Suprapubic skin (tissue), 3 donors: ENCODE measurements around the gene FHOD3.

Source experiments
- POLR2A ChIP-seq, 2 donors: fragments of 450-650 bp; IDR thresholded peaks; one replicate each; pipeline ENCODE4 v1.6.1; 2017; ENCODE audit warnings: antibody characterized with exemption in 2 of 2, mild to moderate bottlenecking in 2 of 2, moderate library complexity in 2 of 2
- TF ChIP-seq, protein P1 (sequence below), 2 donors: fragments of 200-600 bp in 1 of 2; fragments of 450-650 bp in 1 of 2; sonication (generic) in 1 of 2; IDR thresholded peaks; one replicate each; pipeline ENCODE4 v1.5.1; 2016 to 2019; ENCODE audit warnings: antibody characterized with exemption in 2 of 2, mild to moderate bottlenecking in 1 of 2, moderate library complexity in 1 of 2

DNA sequence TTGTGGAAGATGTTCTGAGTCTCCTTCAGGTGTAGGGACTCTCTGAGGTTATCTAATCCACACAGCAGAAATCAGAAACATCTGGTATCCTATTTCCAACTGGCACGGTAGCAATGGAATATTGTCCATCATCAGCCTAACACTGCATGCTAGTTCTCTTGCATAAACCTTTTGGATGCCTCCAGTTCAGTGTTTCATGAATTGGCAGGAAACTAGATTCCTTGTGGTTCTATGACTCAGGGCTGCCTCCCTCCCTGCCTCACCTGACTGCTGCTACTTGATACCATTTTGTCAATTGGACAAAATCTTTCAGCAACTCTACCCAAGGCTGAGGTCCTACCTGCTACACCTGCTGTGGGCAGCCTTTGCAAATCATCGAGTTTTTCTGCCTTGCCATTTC lies 400.4 kb downstream of the FHOD3 start:
- TF ChIP-seq, protein P1, sequence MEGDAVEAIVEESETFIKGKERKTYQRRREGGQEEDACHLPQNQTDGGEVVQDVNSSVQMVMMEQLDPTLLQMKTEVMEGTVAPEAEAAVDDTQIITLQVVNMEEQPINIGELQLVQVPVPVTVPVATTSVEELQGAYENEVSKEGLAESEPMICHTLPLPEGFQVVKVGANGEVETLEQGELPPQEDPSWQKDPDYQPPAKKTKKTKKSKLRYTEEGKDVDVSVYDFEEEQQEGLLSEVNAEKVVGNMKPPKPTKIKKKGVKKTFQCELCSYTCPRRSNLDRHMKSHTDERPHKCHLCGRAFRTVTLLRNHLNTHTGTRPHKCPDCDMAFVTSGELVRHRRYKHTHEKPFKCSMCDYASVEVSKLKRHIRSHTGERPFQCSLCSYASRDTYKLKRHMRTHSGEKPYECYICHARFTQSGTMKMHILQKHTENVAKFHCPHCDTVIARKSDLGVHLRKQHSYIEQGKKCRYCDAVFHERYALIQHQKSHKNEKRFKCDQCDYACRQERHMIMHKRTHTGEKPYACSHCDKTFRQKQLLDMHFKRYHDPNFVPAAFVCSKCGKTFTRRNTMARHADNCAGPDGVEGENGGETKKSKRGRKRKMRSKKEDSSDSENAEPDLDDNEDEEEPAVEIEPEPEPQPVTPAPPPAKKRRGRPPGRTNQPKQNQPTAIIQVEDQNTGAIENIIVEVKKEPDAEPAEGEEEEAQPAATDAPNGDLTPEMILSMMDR (IDR thresholded peaks at IDR 0.05), result no peak
- TF ChIP-seq POLR2A (IDR thresholded peaks at IDR 0.05), result no peak
